Stimulated activated naive CD4-positive, alpha-beta T cell (primary cell): Measurements from ENCODE around the gene DNER.
"Not testable (repeated sequence)": the region's sequence is repeated elsewhere in the genome, so short reads cannot be mapped to it uniquely, and the experiment has no call there.

ENCODE experiments used
- DNase-seq, 6 experiments: peaks; one replicate each; lab custom pipeline; 2025; lab: John Stamatoyannopoulos, UW

DNER gene

GRCh38 chr2:229620759-229621158 lies 93.6 kb downstream of the DNER start:
- no peak for DNase-seq

DNA sequence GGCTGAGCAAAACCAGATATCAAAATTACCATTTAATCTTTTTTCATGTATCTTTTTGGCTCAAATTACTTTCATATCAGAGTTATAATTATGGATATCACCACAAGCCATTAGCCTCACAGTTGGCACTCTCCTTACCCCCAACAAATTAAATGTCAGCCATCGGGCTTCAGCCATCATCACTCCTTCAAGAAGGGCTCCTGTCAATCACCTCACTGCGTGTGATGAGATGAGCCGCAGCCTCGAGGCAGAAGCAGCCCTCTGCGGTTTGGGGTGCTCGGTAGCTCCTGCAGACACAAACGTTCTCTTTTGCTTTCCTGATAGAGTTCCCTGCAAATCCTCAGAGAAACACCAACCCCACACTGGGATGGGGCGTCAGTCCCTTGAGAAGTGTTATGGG lies 94.1 kb downstream of the DNER start:
- no peak for DNase-seq

GRCh38 chr2:229616433-229616832 lies 97.9 kb downstream of the DNER start:
- no peak for DNase-seq

- DNase-seq: not testable (repeated sequence)
Measured at GRCh38 chr2:229614021-229614420, 100.3 kb downstream of the DNER start.

- no peak for DNase-seq
Measured at GRCh38 chr2:229612384-229612971, 101.9 kb downstream of the DNER start.

DNA sequence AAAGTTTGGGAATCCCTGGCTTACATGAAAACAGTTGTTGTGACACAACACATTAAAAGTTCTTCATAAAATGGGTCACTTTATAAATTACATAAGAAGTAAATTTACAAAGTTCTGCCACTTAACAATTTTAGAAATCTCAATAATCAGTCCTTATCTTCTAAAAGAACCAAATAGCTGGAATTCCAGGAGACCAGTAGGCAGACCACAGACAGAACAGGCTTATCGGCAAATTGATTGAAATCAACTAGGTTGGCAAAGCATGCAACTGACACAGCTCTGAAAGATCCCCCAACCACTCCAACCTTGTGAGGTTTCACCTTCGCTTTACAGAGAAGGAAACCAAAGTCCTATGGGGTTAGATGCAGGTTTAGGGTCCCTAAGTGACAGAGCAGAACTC lies 103.0 kb downstream of the DNER start:
- DNase-seq: no peak

DNA sequence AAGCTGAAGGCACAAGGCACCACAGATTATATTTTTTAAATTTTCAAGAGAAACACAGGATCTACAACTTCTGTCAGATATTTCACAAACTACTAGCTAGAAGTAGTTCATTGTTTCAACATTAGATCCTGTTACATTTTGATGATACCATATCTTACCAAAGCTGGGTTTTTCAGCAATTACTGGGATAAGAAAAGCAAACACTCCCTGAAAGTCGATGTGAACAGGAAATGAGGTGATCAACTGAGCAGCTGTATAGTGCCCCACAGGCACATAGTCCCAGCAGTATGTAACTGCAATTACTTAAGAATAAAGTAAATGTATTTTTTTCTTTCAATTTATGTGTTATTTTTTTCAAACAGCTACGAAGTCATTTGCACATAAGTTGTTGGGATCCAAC lies 103.5 kb downstream of the DNER start:
- no peak for DNase-seq

GRCh38 chr2:229610333-229610732 lies 104.0 kb downstream of the DNER start:
- DNase-seq: no peak

- DNase-seq: no peak
Measured at GRCh38 chr2:229601936-229602335, 112.4 kb downstream of the DNER start.

GRCh38 chr2:229601396-229601795 lies 113.0 kb downstream of the DNER start:
- no peak for DNase-seq

GRCh38 chr2:229598227-229598626 lies 116.1 kb downstream of the DNER start:
- DNase-seq: no peak

- DNase-seq: no peak
Measured at GRCh38 chr2:229596796-229597195, 117.6 kb downstream of the DNER start.

DNA sequence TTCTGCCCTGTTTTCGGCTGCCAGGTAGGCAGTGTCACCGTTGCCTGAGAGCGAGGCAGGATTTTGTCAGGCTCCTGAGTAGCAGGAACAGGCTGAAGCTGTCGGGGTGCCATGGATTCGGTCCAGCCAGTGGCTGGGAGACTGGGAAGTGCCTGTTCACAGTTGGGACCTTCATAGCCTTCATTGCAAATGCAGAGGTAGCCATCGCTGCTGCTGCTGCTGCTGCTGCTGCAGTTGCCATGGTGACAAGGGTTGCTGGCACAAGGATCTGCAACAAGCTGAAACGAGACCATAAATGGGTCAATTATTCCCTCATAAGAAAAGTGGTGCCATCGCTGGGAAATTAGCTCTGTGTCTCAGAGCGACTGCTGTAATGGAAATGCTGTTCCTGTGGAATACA lies 122.7 kb downstream of the DNER start:
- DNase-seq: no peak

- DNase-seq: no peak
Measured at GRCh38 chr2:229586746-229587705, 127.3 kb downstream of the DNER start.

- no peak for DNase-seq
Measured at GRCh38 chr2:229586012-229586411, 128.3 kb downstream of the DNER start.

DNA sequence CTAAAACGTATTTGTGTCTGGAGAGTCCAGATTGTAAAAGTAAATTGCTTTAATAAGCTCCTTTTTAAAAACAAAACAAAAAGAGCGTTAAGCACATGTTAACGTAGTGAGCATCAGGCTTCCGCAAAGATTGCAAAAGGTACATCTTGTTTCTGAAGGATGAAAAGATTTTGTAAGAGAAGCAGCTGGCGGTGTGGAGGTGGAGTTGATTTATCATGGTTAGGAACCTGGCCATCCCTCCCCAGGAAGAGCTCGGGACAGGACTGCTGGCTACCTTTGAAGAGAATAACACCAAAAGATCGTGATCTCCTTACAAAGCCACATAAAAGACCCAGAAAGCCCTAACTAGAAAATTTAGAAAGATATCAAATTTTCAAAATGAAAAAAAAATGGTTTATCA lies 132.2 kb downstream of the DNER start:
- DNase-seq: no peak

DNA sequence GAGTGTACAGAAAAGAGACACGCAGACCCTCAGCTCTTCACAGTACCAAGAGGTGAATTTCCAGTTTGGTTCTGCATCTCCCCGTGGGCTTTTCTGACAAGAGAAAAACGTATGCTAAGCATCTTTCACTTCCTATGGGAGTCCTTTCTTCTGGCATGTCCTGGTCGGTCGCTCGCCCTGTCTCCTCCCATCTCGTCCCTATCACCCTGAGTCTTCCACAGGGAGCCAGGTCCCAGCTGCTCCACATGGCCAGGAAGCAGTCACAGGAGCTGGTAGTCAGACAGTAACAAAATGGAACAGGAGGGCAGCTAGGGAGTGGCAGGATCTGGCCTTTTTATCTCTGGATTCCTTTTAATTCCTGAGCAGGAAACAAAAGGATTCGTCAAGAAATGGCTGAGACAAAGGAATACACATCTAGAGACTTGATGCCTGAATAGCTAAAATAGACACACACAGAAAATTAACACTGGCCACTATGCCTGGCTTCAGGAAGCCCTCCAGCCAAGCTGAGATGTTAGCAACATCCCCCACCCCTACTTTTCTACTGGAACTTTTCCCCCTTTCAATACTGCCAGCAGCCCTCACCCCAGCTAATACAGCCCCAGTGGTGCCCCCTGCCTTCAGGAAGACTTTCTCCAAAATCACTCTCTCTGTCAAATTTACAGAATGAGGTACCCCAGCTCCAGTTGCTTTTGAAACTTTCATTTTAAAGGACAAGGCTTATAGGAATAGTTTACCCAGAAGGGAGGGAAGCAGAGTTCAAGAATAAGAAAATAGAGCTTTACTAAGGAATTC lies 136.1 kb downstream of the DNER start:
- no peak for DNase-seq

GRCh38 chr2:229575569-229576315 lies 138.6 kb downstream of the DNER start:
- DNase-seq: no peak

- no peak for DNase-seq
Measured at GRCh38 chr2:229572507-229573271, 141.7 kb downstream of the DNER start.

GRCh38 chr2:229571243-229571642 lies 143.1 kb downstream of the DNER start:
- DNase-seq: no peak

DNA sequence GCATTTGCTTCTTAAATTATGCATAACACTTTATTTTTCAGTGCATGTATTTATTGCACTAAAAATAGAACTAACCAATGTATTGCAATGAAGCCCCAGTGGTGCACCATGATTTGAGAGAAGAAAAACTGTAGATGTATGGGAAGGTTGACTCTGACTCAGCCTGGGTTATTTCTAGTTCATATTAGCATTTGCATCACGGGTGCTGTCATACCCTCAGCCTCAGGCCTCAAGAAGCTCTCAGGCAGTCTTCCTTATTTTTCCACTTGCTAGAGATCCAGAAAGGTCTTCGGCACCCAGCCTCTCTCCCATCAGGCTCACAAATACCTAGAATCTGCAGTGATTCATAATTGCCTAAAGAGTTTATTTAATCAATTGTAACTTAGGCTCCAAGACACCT lies 148.0 kb downstream of the DNER start:
- DNase-seq: no peak
